ENCODE results near the gene ADD3.

DNA sequence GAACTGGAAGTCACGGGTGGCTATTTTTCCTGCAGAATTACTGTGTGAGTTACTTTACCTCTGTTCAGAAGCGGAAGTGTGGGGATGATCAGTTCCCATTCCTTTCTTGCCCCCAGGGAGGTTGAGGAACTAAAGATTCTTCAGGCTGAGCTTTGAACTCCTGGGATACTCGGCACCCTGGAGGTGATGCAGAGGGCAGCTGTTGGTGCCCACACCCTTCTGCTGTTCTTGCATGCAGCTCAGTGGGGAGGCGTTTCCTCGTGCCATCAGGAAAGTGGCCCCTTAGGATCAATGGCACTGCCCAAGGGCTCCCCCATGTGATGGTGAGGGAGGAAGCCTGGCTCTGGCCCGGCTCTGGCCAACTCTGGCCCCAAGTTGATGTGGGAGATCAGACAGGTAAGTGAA is 155.0 kb downstream of the ADD3 start:
- TF ChIP-seq CTCF (conservative IDR thresholded peaks at IDR 0.05; ENCODE audit: low read length) (no peak), EZH2phosphoT487 (IDR thresholded peaks at IDR 0.05; ENCODE audit: borderline replicate concordance) (no peak)
